AG04449 (cell line): ENCODE results near the gene MAST2.

Source experiments
- CTCF ChIA-PET: fragments of 350-600 bp; formaldehyde crosslinking; extraction: SDS; loops from one replicate; lab custom pipeline; 2021; ENCODE audit warnings: antibody characterized with exemption; lab: Yijun Ruan, JAX
- POLR2A ChIA-PET: fragments of 400-600, 350-600 bp; formaldehyde crosslinking; extraction: SDS; loops from one replicate; lab custom pipeline; 2020; ENCODE audit warnings: antibody characterized with exemption, inconsistent platforms; lab: Yijun Ruan, JAX
- DNase-seq: peaks from one replicate; pipeline ENCODE4 v3.0.0-alpha.2; 2010; ENCODE audit warnings: low read depth, low spot score
- H3K4me3 ChIP-seq: 2 replicates; pipeline ENCODE4 v1.5.1; 2011; ENCODE audit warnings: low read depth, mild to moderate bottlenecking, control low read depth, low read length
- TF ChIP-seq, protein P1 (sequence below): IDR thresholded peaks from one replicate; pipeline ENCODE4 v1.5.1; 2011; ENCODE audit warnings: mild to moderate bottlenecking, moderate library complexity, low read length, control low read depth, inconsistent platforms; ENCODE audit not compliant: insufficient read depth; ENCODE audit errors: missing control alignments

MAST2 gene

DNA sequence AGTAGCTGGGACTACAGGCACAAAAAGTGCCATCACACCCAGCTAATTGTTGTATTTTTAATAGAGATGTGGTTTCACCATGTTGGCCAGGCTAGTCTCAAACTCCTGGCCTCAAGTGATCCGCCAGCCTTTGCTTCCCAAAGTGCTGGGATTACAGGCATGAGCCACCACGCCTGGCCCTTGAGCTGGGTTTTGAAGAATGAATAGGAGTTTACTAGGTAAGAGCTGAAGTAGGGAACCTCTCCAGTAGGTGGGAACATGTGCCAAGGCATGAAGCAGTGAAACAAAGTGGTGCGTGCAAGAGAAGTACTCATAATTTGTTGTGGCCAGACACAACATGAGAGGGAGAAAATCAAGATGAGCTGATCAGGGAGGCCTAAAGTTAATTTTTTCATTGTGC lies 55.8 kb downstream of the MAST2 start:
- H3K4me3 ChIP-seq: no peak overlapping the region
- ChIA-PET POLR2A (no interaction called here), CTCF (no interaction called here)
- DNase-seq: no peak
- TF ChIP-seq, protein P1, sequence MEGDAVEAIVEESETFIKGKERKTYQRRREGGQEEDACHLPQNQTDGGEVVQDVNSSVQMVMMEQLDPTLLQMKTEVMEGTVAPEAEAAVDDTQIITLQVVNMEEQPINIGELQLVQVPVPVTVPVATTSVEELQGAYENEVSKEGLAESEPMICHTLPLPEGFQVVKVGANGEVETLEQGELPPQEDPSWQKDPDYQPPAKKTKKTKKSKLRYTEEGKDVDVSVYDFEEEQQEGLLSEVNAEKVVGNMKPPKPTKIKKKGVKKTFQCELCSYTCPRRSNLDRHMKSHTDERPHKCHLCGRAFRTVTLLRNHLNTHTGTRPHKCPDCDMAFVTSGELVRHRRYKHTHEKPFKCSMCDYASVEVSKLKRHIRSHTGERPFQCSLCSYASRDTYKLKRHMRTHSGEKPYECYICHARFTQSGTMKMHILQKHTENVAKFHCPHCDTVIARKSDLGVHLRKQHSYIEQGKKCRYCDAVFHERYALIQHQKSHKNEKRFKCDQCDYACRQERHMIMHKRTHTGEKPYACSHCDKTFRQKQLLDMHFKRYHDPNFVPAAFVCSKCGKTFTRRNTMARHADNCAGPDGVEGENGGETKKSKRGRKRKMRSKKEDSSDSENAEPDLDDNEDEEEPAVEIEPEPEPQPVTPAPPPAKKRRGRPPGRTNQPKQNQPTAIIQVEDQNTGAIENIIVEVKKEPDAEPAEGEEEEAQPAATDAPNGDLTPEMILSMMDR: no peak

DNA sequence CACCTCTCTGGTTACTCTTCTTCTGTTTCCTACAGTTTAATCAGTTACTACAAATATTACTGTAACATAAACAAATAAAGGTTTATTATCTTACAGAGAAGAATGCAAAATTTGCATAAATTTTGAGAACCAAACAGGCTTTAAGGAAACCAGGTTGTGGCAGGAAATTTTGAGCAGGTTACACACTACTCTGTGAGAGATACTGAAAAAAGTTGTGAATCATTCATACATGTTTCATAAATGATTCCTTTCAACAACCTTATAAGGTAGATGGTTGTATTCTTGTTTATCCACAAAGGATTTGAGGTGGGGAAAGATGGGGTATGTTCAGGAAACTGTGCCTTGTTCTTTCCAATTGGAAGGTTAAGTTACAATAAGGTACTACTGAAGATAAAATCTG lies 58.6 kb downstream of the MAST2 start:
- TF ChIP-seq, protein P1: no peak
- DNase-seq: no peak
- POLR2A ChIA-PET: no interaction called here
- H3K4me3 ChIP-seq: no peak overlapping the region
- CTCF ChIA-PET: no interaction called here

DNA sequence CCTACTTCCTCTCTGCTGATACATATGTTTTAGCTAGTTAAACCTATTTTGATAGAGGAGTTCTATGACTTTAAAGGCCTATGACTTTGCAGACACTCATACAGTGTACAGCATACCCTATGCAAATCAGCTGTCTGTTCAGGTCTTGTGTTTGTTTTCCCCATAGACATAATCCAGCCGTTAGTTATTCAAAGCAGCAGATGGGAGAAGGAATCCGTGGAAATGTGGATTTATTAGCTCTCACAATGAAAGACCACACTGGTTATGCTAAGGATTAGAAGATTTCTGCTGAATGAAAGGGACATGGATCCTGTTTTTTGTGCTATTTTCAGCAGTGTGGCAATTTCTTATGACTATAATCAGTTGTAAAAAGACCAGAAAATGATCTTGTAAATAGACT lies 59.8 kb downstream of the MAST2 start:
- TF ChIP-seq, protein P1: no peak
- no peak for DNase-seq
- POLR2A ChIA-PET: no interaction called here
- H3K4me3 ChIP-seq: no peak overlapping the region
- CTCF ChIA-PET: interaction anchor here (0.9 to 1.6 kb wide), 3 partner anchors 15 to 20 kb away, joined by 4 read pairs; no protein-coding TSS in a partner anchor

DNA sequence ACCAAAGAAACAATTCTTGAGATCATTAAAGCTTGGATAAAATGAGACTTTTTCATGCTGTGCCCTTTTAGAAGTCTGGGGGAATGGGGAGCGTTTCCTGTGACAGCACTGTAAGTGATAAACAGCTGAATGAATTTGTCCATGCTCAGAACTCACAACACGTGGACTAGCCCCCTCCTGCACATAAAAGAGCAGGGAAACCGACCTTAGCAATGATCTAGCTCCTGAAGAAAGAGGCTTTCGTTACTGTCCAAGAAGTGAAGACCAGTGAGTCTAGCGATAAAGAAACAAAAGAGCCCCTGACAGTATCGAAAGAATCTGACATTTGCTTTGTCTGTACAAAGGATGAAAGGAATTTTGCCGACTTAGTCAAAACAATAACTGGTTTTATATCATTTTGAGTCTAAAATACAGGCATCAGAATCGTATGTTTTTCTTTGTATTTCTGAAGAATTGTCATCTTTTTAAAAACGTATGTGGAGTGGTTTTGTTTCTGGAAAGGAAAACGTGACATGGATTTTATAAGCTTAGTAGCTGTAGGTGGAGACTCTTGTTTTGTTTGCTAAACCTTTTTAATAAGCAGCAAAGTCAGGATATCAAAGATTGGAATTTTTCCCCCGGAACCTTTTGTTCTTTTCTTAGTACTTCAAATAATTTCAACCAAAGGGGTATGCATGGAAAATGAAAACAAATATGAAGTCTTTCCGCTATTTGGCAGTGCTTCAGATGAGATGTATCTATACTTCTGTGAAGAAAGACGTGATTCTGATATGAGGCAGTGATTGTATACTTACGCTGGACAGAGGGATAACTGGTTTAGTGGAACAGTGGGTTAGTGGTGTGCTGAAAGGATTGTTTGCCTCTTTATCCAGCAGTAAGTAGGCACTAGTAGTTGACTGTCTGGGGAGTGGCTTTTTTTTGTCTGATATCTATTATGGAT lies 61.0 kb downstream of the MAST2 start:
- no peak for DNase-seq
- ChIA-PET POLR2A (no interaction called here), CTCF (interaction anchor here (1.6 kb wide), 1 partner anchor 18 kb away, joined by 4 read pairs; no protein-coding TSS in a partner anchor)
- H3K4me3 ChIP-seq: peak overlapping the region; percentile 15; the same call in 1 of the 2 replicates
- TF ChIP-seq, protein P1: no peak

DNA sequence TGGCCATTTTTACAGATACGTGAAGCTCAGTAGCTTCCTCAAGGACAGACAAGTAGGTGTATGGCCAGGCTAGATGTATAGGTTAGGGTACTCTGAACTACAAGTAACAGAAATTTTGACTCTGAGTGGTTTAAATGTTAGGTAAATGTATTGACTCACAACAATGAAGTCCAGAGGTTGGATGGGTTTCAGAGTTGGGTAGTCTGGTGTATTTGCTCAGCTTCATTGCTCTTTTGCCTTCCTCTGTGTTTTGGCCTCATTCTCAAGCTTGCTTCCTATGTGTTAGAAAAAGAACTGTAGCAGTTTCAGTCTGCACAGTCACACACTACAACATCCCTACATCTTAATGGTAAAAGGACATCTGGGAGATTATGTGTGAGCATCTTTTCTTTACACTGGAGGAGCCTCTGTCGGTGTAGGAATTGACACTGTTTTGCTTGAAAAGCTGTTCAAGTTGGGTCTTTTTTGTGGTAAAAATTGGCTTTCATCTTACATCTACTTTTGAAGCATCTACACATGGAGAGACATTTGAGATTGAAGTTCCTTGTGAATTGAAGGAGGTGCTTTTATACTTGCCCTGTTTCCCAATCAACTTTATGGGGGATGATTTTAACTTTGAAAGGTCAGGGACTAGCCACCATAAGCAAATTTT lies 64.4 kb downstream of the MAST2 start:
- TF ChIP-seq, protein P1: no peak
- no peak overlapping the region for H3K4me3 ChIP-seq
- POLR2A ChIA-PET: no interaction called here
- DNase-seq: no peak
- CTCF ChIA-PET: no interaction called here

DNA sequence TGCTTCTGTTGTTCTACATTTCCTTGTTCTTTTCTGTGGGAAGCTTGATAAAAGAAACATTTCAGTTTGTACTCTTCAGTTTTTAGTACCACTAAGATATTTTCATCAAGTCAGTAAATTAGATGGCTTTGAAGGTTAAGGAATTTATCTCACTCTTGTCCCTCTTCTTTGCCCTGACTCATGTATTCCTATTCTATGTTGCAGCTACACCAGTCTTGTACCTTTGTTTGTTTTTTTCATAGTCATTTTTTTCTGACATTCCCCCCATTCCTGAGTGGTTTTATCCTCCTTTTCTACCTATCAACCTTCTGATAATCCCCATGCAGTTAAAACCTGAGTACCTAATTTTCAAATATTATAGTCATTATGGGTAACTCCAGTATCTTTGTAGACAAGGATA lies 65.4 kb downstream of the MAST2 start:
- no peak for DNase-seq
- POLR2A ChIA-PET: no interaction called here
- CTCF ChIA-PET: no interaction called here
- TF ChIP-seq, protein P1: no peak
- H3K4me3 ChIP-seq: no peak overlapping the region
